ELR (cell line): Measurements from ENCODE around the gene MALT1.
"Not testable (repeated sequence)": the region's sequence is repeated elsewhere in the genome, so short reads cannot be mapped to it uniquely, and the experiment has no call there.

Experiments
- DNase-seq: peaks from one replicate; pipeline ENCODE4 v3.0.0-alpha.2; 2015; ENCODE audit warnings: low read depth

Gene MALT1

DNA sequence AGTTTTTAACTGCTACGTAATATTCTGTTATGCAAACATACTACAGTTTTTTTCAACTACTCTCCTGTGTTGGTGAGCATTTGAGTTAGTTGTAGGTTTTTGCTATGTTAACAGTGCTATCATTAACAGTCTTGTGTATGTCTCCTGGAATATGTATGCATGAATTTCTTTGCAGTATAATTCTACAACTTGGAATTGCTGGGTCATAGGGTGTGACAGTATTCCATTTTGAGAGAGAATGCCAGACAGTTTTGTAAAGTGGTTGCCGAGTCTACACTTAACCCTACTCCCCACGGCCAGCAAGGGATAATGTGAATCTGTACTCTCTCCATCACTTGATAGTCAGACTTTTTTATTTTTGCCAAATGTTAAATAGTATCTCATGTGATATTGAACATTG is 67.1 kb downstream of the MALT1 start:
- DNase-seq: no peak

DNA sequence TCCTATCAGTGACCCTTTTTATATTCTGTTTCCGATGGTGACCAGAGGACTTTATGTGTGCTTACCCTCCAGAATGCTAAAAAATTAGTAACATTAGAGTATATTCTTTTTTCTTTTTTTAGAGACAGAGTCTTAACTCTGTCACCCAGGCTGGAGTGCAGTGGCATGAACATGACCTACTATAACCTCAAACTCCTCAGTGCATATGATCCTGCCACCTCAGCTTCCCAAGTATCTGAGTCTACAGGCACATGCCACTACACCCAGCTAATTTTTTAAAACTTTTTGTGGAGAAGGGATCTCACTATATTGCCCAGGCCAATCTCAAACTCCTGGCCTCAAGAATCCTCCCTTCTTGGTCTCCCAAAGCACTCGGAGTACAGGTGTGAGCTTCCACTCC is 74.6 kb downstream of the MALT1 start:
- no peak for DNase-seq

DNA sequence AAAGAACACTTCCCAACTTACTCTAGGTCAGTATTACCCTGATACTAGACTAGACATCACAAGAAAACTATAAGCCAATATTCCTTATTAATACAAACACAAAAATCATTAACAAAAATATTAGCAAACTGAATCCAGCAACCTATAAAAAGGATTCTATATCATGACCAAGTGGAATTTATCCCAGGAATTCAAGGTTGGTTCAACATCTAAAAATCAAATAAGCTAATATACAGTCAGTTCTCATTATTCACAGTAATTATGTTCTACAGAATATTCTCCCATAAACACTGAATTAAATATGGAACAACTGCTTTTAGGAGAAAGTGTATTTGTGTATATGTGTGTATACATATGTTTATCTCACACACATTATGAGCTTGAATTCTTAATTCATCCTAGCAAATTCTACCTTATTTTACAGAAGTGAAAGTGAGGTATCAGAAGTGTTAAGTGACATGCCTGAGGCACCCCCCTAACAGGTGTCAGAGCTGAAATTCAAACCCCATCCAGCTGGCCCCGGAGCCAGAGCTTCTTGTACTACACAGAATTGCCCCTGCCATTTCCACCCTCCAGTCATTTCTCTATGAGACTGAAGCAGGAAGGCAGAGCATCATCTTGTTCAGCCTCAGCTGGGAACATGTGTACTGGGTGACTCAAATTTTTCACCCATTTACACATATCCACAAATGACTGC is 77.8 kb downstream of the MALT1 start:
- DNase-seq: no peak

DNA sequence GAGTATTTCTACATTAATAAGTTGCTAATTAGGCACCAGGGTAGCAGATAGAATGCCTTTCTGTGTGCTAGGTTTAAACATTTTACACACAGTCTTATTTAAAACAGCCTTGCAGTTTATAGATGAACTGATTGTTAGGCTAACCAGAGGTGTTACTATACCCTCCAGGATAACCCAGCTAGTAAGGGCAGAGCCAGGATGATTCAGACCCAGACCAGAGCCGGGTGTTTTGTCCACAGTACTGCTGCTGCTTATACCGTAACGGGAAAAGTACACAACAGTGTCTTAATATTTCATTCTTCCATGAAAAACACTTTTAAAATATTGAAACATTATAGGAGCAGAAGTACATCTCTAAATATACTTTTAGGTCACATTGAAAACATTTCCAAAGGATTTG is 82.7 kb downstream of the MALT1 start:
- peak; percentile 41 for DNase-seq

DNA sequence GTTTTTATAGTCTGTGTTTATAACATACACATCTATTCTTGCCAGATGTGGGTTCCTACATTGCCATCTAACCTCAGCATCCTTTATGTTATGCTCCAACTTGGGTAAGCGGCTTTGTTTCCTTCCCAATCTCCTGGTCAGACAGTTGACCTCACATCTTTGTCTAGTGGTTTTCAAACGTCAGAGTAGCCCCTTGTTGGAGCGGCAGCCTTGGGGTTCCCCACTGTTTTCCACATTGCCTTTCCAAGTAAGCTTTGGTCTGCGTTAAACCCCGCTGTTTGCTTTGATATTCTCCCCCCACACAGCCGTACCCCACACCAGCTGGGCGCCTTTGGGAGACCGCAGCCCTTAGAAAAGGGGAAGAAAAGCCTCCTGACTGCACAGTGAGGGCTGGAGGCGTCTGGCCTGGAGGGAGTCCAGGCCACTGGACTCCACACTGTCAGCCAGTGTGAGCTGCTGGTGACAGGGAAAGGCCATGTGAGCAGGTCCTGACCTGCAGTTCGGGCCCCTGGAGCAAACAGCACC is 83.3 kb downstream of the MALT1 start:
- DNase-seq: no peak

DNA sequence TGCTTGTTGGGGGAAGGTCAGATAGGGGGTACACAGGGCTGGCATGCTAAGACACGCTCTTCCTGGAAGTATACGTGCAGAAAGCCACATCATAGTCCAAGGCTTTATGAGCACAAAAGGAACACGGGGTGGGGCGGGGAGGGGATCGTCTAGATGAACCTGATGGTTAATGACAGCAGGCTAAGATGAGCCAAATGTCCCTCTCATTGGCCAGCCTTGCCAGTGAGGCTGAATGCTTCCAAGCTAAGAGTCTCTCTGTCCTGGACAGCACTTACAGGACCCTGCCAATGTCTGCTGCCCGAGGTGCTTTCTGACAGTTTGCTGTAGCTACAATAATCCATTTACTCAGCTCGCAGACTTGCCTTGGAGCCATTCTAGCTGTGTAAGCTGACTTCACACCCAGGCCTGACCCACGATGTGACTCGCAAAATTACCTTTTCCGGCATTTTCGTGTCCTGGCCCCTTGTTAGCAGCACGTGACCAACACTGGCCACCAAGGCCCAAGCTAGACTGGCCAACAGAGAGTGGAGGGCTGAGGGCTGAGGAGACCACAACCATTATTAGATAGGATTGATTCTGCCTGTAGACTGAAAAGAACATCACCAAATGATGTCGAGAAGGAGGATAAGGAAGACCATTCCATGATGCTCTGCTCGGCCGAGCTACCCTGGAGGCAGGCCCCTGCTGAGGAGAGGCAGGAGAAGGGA is 84.2 kb downstream of the MALT1 start:
- DNase-seq: peak; percentile 28

DNA sequence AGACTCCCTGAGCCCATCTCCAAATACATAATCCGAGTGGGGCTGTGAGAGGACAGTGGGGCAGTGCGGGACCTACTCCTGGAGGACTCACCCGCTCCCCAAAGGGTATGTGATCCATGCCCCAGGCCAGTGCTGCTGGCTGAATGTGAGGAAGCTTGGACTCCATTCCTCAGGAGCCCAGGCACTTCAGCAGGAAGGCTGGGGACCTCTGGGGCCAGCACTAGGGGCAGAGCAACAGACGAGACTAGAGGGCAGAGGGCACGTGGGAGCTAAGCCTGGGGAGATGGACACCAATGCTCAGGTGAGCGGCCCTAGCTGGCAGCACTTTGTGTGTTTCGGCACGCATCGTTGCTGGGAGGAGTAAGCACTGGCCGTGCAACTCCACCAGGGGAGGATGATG is 84.9 kb downstream of the MALT1 start:
- no peak for DNase-seq

DNA sequence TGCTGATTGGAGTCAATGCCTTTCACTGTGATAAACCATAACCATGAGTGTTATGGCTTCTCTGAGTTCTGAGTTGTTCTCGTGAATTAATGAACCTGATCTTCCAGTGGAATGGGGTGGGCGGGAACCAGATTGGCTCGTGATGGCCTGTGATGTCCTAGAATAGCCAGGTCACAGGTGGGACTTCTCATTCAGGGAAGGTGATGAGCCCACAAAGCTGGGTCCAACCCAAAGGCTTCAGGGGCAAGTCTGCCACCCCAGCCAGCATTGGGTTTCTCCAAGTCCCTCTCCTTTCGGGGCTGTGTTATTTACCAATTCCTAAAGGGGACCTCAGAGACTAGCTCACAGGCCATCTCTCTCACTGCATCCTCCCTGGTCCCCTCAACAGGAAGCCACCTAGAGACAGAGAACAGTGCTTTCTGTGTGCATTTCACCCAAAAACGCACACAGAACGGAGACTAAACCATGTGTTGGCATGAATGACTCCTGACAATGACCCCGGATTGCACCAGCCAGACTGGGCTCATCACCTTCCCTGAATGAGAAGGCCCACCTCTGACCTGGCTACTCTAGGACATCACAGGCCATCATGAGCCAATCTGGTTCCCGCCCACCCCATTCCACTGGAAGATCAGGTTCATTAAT is 85.5 kb downstream of the MALT1 start:
- no peak for DNase-seq

DNA sequence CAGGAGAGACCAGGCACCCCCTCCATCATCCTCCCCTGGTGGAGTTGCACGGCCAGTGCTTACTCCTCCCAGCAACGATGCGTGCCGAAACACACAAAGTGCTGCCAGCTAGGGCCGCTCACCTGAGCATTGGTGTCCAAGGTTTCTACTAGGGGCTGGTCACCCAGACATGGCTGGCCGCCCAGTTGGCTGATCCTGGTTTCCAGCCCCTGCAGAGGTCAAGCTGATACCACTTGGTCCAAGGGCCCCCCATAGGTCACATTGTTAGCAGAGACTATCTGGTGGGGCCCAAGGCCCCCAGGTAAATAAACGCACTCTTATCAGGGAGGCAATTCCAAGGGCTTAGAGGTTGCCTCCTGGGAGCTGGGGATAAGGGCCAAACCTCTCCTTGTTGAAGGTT is 86.1 kb downstream of the MALT1 start:
- DNase-seq: not testable (repeated sequence)

DNA sequence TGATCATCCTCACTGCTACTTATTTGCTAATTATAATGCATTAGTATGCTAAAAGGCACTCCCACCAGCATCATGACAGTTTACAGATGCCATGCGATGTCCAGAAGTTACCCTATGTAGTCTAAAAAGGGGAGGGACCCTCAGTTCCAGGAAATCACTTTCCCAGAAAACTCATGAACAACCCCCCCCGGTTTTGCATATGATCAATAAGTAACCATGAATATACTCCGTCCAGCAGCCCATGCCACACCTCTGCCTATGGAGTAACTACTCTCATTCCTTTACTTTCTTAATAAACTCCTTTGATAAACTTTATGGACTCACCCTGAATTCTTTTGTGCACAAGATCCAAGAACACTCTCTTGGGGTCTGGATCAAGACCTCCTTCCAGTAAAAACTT is 86.8 kb downstream of the MALT1 start:
- no peak for DNase-seq

DNA sequence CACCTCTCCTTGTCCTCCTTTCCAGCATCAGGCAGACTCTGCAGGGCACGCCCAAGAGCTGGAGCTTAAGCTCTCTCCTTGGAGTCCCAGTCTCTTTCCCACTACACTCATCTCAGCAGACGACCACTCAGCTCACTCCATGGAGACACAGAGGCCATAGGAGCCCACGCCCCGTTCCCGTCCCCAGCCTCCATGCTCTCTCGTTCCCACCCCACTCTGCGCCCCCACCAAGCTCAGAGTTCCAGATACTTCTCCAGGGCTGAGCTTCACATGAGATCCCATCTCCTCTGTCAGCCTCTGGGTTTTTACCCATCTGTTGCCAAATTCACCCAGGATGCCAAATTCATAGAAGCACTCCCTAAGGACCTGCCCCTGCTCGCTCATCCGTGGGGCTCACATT is 87.3 kb downstream of the MALT1 start:
- DNase-seq: no peak

DNA sequence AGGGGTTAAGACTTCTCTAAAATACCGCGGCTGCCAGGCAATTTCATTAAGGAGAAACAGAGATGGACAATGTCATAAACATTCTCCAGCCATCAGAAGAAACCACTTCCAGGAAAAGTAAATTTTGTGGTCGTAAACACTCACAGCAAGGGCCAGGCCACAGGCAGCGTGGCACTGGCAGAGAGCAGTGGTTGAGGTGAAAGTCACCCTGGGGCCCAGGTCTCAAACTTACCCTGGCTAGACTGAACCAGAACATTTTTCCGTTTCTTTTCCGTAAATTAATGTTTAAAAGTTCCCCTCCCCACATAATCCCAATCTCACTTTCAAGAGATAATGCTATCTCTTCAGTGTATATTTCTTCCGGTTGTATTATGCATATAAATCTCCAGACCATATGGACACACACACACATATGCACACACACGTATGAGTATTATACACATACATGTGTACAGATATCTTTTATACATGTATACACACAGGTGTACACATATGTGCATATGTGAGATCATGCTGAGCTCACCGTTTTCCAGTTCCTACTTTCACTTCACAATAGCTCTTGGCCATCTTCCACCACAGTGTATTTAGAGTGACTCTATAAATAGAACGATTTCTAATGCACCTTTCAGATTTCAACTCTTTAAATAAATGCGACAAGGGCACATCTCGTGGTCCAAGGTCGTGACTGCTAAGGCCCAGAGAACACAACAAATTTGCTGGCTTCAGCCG is 90.1 kb downstream of the MALT1 start:
- no peak for DNase-seq

DNA sequence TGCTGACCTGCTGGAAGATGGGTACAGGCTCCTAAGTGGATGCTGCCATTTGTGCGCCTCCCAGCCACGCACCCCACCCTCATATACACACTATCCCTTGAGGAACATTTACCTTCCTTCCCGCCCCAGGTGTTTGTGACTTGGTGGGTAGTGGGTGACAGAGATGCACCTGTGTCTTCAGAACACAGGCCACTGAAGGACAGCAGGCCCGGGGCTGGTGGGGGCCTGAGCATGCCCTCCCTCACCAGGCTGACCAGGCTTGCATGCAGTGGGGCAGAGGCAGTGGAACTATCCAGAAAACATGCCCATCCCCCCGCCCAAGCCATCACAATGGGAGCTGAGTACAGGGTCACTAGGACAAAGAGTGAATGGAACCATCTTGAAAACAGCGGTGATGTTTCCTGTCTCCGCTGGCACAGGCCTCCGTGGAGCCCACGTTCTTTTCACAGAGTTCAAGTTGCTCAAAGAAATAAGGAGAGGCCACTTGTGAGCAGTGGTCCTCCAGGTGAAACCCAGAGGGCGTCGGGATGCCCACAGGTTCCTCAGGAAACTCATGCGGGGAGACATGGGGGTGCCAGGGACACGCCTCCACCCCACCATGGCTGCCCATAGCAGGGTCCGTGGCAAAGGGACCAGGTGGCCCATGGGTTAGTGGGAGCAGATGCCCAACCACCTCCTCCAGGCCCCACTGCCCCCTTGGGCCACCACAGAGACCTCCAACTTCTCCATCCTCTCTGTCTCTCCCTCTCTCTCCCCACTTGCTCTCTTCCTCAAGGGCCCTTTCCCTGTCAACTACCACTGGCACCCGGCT is 90.9 kb downstream of the MALT1 start:
- DNase-seq: no peak

DNA sequence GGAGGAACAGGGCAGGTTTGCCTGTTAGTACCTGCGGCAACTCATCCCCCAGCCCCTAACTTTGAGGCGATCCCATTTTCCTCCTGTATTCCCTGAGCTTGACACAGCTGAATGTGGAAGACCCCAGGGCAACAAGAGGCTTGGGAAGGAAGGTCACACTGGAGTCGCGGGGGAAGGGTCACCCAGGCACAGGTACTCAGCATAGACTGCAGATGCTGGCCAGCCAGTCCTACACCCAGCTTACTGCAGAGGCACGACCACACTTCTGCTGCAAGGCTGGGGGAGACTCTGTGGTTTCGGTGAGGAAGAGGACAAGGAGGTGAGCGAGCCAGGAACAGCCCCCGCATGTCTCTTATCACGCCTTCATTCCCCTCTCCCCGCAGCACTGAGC is 91.5 kb downstream of the MALT1 start:
- no peak for DNase-seq

DNA sequence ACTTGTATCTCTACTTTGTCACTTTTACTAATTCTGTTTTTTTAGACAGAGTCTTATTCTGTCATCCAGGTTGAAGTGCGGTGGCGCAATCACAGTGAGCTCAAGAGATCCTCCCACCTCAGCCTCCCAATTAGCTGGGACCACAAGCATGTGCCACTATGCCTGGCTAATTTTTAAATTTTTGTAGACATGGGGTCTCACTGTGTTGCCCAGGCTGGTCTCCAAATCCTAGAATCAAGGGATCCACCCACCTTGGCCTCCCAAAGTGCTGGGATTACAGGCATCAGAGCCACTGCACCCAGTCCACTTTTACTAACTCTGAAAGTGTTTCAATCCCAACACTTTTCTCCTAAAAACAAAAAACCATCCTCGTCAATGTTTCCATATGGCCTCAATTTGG is 94.9 kb downstream of the MALT1 start:
- no peak for DNase-seq

DNA sequence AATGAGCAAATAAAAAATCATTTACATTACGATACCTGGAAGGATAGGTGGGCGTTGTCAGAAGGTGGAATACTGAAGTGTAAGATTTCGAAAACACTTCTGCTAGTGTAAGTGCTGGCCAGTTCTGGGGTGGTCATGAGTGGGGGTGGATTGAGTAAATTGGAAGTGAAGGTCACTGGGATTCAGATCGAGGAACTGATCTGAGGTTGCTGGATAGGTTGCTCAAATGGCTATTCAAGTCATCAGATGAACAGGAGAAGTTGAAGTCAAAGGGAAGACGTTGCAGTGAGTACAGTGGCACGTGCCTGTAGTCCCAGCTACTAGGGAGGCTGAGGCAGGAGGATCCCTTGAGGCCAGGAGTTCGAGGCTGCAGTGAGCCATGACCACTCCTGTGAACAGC is 95.7 kb downstream of the MALT1 start:
- DNase-seq: no peak

DNA sequence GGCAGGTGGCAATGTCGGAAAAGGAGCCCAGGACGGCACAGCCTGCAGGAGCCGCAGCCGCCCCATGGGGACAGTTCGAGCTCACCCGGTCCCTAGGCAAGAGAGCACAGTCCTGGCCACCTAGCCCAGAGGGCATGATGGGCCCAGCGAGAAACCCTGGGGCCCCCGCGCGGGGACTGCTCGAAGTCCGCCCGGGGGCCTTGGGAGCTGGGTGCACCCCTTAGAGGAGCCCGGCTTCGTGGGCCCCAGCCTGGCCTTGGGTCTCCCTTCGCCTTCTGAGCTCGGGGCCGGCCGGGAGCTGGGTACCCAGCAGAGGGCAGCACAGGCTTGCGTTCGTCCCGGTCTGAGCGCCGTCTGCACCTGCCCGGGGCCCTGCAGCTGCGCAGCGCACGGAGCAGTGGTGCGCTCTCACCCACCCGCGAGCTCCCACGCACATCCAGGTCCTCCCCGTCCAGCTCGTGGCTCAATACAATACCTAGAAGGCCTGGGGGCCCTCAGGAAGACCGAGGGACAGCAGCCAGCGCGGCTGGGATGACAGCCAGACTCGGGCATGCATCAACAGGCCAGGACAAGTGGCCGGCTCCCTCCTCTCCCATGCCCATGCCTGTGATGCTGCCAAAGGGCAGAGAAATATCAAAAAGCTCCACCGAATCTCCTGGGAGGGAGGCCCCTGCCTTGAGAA is 97.2 kb downstream of the MALT1 start:
- DNase-seq: peak; percentile 71

DNA sequence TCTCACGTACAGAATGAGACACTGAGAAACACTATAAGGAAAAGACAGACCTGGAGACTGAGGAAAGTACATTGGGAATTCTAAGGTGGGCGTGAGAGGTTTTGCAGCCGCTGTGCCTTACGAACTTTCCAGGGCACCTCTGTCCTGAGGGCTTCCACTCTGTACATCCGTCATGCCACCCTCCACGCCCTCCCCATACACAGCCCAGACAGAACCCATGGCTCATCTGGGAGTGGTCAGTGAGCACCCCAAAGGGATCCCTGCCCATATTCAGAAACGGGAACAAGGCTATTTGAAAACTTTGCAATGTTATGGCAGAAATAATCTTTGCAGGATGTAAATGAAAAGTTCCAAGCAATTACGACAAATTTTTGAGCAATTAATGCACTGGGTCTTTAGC is 98.1 kb downstream of the MALT1 start:
- DNase-seq: no peak

DNA sequence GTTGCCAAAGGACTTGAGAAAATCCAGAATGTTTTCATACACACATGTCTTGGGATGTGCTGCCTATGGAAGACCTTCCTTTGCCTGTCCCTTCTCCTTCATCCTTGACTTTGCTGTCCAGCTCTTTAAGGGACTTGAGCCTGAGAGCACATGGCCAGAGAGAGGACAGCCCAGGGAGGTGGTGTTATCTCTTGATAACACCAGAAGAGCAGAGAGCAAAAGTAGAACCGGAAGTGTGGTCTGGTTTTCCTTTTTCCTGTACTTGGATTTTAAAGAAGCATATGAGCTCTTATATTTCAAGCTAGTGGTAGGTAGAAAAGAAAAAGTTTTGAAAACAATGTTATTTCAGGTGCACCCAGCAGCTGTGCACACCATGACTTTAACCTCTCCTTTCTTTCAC is 99.3 kb downstream of the MALT1 start:
- DNase-seq: no peak

DNA sequence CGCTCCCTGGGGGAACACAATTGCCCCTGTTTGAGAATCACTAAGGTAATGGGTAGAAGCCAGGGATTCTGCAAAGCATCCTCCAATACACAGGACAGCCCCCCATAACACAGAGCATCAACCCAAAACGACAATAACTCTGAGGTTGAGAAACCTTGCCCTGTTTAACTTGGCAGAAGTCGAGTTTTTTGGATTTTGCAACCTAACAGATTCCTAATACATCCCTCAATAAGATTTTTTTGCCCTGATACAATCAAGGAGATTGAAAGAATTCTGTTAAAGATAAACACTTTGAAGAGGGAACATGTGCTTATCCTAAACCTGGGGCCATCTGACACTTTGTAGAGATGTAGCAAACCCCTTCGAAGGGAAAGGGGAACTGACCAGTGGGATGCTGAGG is 100.9 kb downstream of the MALT1 start:
- no peak for DNase-seq

DNA sequence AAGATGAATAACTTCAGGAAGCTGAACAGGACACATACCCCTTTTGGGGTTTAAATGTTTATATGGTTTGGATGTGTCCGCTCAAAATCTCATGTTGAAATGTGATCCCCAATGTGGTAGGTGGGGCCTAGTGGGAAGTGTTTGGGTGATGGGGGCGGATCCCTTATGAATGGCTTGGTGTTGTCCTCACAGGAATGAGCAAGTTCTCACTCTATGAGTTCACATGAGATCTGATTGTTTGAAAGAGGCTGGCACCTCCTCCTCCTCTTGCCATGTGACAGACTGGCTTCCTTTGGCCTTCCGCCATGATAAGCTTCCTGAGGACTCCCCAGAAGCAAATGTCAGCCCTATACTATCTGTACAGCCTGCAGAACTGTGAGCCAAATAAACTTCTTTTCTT is 104.8 kb downstream of the MALT1 start:
- DNase-seq: no peak
